ENCODE results near the gene ATG4C.
"Not testable (repeated sequence)": the region's sequence is repeated elsewhere in the genome, so short reads cannot be mapped to it uniquely, and the experiment has no call there.

Gene ATG4C

GRCh38 chr1:62762027-62762426 is 21.9 kb upstream of the ATG4C start:
- H3K4me1 Mint-ChIP-seq (ENCODE audit: low read depth); H3K27me3 Mint-ChIP-seq; H3K4me3 Mint-ChIP-seq; H3K9me3 Mint-ChIP-seq (ENCODE audit: low read depth); H3K36me3 Mint-ChIP-seq; H3K27ac Mint-ChIP-seq: not testable (repeated sequence)

- peaks cover 2% of the 10 kb centered on the region for H3K27me3 Mint-ChIP-seq
- H3K9me3 Mint-ChIP-seq (ENCODE audit: low read depth): no peaks in the 10 kb centered on the region
- no peak overlapping the region for H3K27ac Mint-ChIP-seq
- H3K36me3 Mint-ChIP-seq: no peaks in the 10 kb centered on the region
- no peak overlapping the region for H3K4me3 Mint-ChIP-seq
- no peaks in the 10 kb centered on the region for H3K4me1 Mint-ChIP-seq (ENCODE audit: low read depth)
Observed at GRCh38 chr1:62765981-62766380, 18.0 kb upstream of the ATG4C start.

DNA sequence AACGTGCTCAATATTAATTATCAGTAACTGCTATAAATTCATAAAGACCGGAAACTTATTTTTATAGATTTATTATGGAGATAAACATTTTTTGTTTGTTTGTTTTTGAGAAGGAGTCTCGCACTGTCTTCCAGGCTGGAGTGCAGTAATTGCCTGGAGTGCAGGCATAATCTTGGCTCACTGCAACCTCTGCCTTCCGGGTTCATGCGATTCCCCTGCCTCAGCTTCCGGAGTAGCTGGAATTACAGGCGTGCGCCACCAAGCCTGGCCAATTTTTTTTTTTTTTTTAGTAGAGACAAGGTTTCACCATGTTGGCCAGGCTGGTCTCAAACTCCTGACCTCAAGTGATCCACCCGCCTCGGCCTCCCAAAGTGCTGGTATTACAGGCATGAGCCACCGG is 15.4 kb upstream of the ATG4C start:
- H3K36me3 Mint-ChIP-seq; H3K27ac Mint-ChIP-seq; H3K4me3 Mint-ChIP-seq; H3K4me1 Mint-ChIP-seq (ENCODE audit: low read depth); H3K27me3 Mint-ChIP-seq: not testable (repeated sequence)
- H3K9me3 Mint-ChIP-seq (ENCODE audit: low read depth): peaks cover 14% of the 10 kb centered on the region

DNA sequence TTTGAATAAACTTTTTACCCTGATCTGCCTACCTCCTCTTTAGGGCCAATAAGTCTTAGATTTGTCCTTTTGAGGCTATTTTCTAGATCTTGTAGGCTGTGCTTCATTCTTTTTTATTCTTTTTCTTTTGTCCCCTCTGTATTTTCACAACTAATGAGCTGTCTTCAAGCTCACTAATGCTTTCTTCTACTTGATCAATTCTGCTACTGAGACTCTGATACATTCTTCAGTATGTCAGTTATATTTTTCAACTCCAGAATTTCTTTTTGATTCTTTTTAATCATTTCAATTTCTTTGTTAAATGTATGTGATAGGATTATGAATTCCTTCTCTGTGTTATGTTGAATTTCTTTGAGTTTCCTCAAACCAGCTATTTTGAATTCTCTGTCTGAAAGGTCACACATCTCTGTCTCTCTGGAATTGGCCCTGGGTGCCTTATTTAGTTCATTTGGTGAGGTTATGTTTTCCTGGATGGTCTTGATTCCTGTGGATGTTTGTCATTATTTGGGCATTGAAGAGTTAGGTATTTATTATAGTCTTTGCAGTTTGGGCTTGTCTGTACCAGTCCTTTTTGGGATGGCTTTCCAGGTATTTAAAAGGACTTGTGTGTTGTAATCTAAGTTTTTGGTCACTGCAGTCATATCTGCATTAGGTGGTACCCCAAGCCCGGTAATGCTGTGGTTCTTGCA is 11.2 kb upstream of the ATG4C start:
- peaks cover 5% of the 10 kb centered on the region for H3K27me3 Mint-ChIP-seq
- H3K4me3 Mint-ChIP-seq: no peak overlapping the region
- no peak overlapping the region for H3K27ac Mint-ChIP-seq
- peaks cover 7% of the 10 kb centered on the region for H3K36me3 Mint-ChIP-seq
- H3K9me3 Mint-ChIP-seq (ENCODE audit: low read depth): peaks cover 14% of the 10 kb centered on the region
- H3K4me1 Mint-ChIP-seq (ENCODE audit: low read depth): no peaks in the 10 kb centered on the region

DNA sequence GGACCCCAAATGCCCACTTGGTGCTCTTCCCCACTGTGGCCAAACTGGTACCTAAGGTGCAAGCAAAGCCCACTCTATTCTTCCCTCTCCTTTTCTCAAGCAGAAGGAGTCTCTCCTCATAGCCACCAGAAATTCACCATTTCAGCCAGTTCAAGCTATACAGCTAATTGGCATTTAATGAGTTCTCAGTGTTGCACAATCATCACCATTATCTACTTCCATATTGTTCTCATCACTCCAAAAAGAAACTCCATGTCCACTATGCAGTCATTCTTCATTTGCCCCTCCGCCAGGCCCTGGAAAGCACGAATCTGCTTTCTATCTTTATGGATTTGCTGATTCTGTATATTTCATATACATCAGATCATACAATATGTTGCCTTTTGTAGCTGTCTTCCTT is 9.9 kb upstream of the ATG4C start:
- no peak overlapping the region for H3K4me3 Mint-ChIP-seq
- H3K9me3 Mint-ChIP-seq (ENCODE audit: low read depth): peaks cover 14% of the 10 kb centered on the region
- no peaks in the 10 kb centered on the region for H3K4me1 Mint-ChIP-seq (ENCODE audit: low read depth)
- peaks cover 5% of the 10 kb centered on the region for H3K27me3 Mint-ChIP-seq
- H3K36me3 Mint-ChIP-seq: peaks cover 7% of the 10 kb centered on the region
- no peak overlapping the region for H3K27ac Mint-ChIP-seq

GRCh38 chr1:62774971-62775595 is 8.8 kb upstream of the ATG4C start:
- H3K9me3 Mint-ChIP-seq (ENCODE audit: low read depth): peaks cover 14% of the 10 kb centered on the region

GRCh38 chr1:62778208-62778607 is 5.7 kb upstream of the ATG4C start:
- Mint-ChIP-seq H3K36me3 (peaks cover 3% of the 10 kb centered on the region), H3K27ac (no peak overlapping the region), H3K4me1 (ENCODE audit: low read depth) (no peaks in the 10 kb centered on the region), H3K9me3 (ENCODE audit: low read depth) (peaks cover 2% of the 10 kb centered on the region), H3K4me3 (no peak overlapping the region), H3K27me3 (peaks cover 4% of the 10 kb centered on the region)

More at GRCh38 chr1:62774971-62775595, 8.8 kb upstream of the ATG4C start:
- Mint-ChIP-seq H3K27me3 (peaks cover 6% of the 10 kb centered on the region), H3K4me1 (ENCODE audit: low read depth) (no peaks in the 10 kb centered on the region), H3K4me3 (no peak overlapping the region), H3K36me3 (peaks cover 7% of the 10 kb centered on the region), H3K27ac (no peak overlapping the region)

DNA sequence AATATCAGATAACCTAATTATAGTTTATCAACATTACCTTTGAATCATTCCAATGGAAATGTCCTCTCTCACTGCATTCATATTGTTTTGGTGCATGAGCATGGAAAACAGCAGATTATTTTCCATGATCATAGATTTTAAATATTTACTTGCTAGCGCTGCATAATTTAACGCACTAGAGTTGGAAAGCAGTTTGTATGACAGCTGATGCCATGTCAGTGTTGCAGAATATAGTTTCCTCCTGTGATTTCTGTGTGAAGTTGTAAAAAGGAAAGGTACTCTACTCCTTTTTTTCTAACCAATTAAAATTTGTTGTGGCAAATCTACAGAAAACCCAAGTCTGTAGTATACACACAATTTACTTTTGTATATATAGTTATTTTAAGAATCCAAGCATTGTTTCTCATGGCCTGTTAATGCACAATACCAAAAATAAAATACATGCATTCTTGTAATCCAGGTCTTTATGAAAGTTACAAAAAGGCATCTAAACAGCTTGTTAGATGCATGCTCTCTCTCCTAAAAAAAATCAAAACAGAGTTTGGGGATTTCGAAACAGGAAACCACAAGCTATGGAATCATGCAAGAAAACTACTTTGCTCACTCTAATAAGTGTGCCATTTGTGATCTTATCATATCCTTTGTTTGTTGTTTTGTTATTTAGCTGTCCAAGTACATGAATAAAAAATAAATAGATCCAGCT is 1.9 kb upstream of the ATG4C start:
- Mint-ChIP-seq H3K27ac (no peak overlapping the region), H3K36me3 (no peaks in the 10 kb centered on the region), H3K4me1 (ENCODE audit: low read depth) (peaks cover 10% of the 10 kb centered on the region), H3K27me3 (peaks cover 2% of the 10 kb centered on the region), H3K9me3 (ENCODE audit: low read depth) (no peaks in the 10 kb centered on the region), H3K4me3 (peak overlapping the region; percentile 11)

- not testable (repeated sequence) for H3K27me3 Mint-ChIP-seq; H3K27ac Mint-ChIP-seq; H3K36me3 Mint-ChIP-seq; H3K9me3 Mint-ChIP-seq (ENCODE audit: low read depth)
- peaks cover 13% of the 10 kb centered on the region for H3K4me1 Mint-ChIP-seq (ENCODE audit: low read depth)
- peak overlapping the region; percentile 11 for H3K4me3 Mint-ChIP-seq
Observed at GRCh38 chr1:62782544-62783212, 1.3 kb upstream of the ATG4C start.

DNA sequence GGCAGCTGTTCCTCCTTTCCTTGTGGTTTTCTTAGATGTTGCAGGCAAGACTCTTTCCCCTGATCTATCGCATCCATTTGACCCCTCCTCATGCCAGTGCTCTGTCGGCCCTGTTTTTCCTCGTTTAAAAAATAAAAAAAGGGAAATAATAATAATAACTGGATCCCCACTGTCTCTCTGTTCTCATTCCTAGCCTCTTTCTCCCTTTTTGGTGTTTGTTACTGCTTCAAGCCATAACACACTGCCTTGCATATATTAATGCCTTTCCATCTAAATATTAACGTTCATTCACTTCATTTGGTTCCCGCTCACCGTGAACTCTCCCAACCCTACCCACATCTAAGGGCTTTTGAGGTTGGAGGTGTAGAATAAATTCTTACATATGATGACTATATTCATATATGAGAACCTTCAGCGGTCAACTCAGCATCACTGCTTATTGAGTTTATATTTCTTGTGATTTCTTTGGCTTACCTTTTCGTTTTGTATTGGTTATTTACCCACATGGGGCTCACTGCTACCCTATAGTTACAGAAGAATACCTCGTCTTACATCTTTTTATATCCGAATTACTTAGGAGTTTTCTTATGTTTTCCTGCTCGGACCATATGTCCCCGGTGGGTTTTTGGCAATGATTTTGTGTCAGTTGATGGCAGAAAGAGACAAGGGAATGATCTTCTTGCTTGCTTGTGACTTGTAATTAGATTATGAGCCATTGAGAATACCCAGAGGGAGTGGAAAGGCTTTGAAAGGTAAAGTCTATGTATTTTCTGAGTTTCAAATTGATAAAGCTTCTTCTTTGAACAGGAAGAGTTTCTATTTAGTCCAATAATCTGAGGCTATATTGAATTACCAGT is 805 bp downstream of the ATG4C start:
- Mint-ChIP-seq H3K4me3 (no peak overlapping the region), H3K36me3 (no peaks in the 10 kb centered on the region), H3K27ac (no peak overlapping the region), H3K4me1 (ENCODE audit: low read depth) (peaks cover 17% of the 10 kb centered on the region), H3K27me3 (peaks cover 1% of the 10 kb centered on the region), H3K9me3 (ENCODE audit: low read depth) (no peaks in the 10 kb centered on the region)

GRCh38 chr1:62790716-62791115 is 6.8 kb downstream of the ATG4C start:
- H3K27ac Mint-ChIP-seq: no peak overlapping the region
- no peak overlapping the region for H3K4me3 Mint-ChIP-seq
- H3K36me3 Mint-ChIP-seq: peaks cover 3% of the 10 kb centered on the region
- H3K9me3 Mint-ChIP-seq (ENCODE audit: low read depth): no peaks in the 10 kb centered on the region
- no peaks in the 10 kb centered on the region for H3K27me3 Mint-ChIP-seq
- H3K4me1 Mint-ChIP-seq (ENCODE audit: low read depth): peaks cover 26% of the 10 kb centered on the region

GRCh38 chr1:62794053-62794452 is 10.1 kb downstream of the ATG4C start:
- Mint-ChIP-seq H3K27me3 (no peaks in the 10 kb centered on the region), H3K9me3 (ENCODE audit: low read depth) (no peaks in the 10 kb centered on the region), H3K36me3 (peaks cover 3% of the 10 kb centered on the region), H3K4me3 (no peak overlapping the region), H3K4me1 (ENCODE audit: low read depth) (peaks cover 9% of the 10 kb centered on the region), H3K27ac (no peak overlapping the region)

GRCh38 chr1:62796221-62796620 is 12.3 kb downstream of the ATG4C start:
- peaks cover 16% of the 10 kb centered on the region for H3K4me1 Mint-ChIP-seq (ENCODE audit: low read depth)
- H3K27me3 Mint-ChIP-seq: no peaks in the 10 kb centered on the region
- H3K4me3 Mint-ChIP-seq: no peak overlapping the region
- H3K9me3 Mint-ChIP-seq (ENCODE audit: low read depth): no peaks in the 10 kb centered on the region
- peaks cover 7% of the 10 kb centered on the region for H3K36me3 Mint-ChIP-seq
- H3K27ac Mint-ChIP-seq: no peak overlapping the region

DNA sequence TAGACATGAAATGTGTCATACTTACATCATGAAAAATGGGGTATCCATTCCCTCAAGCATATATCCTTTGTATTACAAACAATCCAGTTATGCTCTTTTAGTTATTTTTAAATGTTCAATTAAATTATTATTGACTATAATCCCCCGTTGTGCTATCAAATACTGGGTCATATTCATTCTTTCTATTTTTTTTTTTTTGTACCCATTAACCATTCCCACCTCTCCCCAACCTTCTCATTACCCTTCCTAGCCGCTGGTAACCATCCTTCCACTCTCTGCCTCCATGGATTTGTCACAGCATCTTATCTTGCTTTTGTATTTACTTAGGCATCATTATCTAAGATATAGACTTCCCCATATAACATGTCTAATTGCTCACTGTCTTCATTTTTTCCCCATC is 15.8 kb downstream of the ATG4C start:
- no peak overlapping the region for H3K4me3 Mint-ChIP-seq
- H3K27me3 Mint-ChIP-seq: no peaks in the 10 kb centered on the region
- H3K36me3 Mint-ChIP-seq: peaks cover 10% of the 10 kb centered on the region
- H3K27ac Mint-ChIP-seq: peak overlapping the region; percentile 1
- H3K9me3 Mint-ChIP-seq (ENCODE audit: low read depth): no peaks in the 10 kb centered on the region
- H3K4me1 Mint-ChIP-seq (ENCODE audit: low read depth): peaks cover 13% of the 10 kb centered on the region
